ENCODE results near the gene FHAD1. TPM values are rescaled to one million over a fixed set of nuclear protein-coding genes. Genes with fewer than 3 reads are reported as not detected.
"Not testable (repeated sequence)": the region's sequence is repeated elsewhere in the genome, so short reads cannot be mapped to it uniquely, and the experiment has no call there.

FHAD1 gene
- total RNA-seq, 1 experiment from 2014 or later, result 1.0 TPM

GRCh38 chr1:15417059-15417934 is 170.3 kb downstream of the FHAD1 start:
- DNase-seq (ENCODE audit: low read depth), result peak; percentile 97

DNA sequence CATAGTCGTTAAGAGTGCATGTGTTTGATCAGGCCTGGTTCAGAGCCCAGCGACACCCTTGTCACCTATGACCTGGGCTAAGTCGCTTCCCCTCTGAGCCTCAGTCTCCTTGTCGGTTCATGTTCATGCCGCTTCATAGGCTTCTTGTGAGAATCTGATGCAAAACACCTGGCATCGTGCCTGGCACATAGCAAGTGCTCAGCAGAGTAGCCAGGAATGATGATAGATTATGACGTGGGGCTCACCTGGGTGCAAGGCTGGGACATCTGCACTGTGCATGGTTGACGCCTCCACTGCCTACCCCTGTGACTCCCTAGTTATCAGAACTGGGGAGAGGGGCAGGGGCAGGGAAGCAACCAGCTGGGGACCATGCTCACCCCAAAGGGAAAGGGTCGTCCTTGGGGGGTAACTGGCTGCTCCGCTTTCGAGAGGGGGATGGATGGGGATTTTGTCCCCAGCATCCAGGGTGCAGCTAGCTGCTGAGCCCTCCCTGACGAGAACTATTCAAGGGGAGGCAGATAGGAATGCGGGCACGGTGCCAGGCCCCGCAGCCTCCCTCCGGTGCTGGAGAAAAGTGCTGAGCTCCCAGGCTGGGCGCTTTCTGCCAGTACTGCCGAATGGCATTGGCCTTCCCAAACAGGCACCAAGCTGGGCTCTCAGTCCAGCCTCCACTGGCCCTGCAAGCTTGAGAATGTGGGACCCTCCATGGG is 171.9 kb downstream of the FHAD1 start:
- DNase-seq (ENCODE audit: low read depth), result peak; percentile 78

GRCh38 chr1:15420853-15421465 is 173.9 kb downstream of the FHAD1 start:
- DNase-seq (ENCODE audit: low read depth), result no peak

GRCh38 chr1:15422871-15423270 is 175.8 kb downstream of the FHAD1 start:
- no peak for DNase-seq (ENCODE audit: low read depth)

GRCh38 chr1:15423355-15424077 is 176.5 kb downstream of the FHAD1 start:
- no peak for DNase-seq (ENCODE audit: low read depth)

DNA sequence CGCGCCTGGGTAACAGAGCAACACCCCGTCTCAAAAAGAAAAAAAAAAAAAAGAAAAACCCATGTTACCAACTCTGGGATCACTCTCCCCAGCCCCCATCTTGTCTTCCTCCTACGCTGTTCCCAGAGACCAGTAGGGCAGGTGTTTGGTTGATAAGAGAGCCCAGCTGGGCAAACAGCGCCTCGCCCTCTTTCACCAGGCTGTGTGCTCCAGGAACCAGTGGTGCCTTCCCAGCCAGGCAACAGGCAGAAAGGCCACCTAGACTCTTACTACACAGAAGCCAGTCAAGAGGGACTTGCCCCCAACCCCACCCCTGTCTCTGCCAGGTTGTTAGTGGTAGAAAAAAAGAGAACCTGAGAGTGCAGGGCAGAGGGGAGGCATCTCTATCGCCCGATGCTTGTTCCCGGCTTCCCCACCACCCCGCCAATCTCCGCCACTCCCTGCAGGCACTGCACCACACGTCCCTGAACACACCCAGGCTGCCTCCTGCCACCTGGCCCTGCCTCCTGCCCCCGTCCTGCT is 177.2 kb downstream of the FHAD1 start:
- DNase-seq (ENCODE audit: low read depth), result no peak

- no peak for DNase-seq (ENCODE audit: low read depth)
Measured at GRCh38 chr1:15424981-15425380, 178.0 kb downstream of the FHAD1 start.

- no peak for DNase-seq (ENCODE audit: low read depth)
Measured at GRCh38 chr1:15425521-15425920, 178.5 kb downstream of the FHAD1 start.

DNA sequence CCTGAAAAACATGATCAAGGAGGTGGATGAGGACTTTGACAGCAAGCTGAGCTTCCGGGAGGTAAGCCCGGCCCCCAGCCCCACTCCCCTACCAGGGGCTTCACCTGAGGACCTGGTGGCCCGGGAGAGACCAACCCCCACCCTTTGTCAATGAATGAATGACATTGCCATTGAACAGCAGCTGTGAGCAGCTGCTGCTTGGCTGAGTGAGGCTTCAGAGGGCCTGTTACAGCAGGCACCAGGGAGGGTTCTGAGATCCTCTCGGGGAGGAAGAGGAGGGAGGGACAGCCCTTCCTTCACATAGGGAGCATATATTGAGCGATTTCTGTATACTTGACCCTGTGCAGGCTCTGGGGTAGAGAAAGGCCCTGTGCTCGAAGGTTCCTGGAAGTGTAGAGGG is 178.9 kb downstream of the FHAD1 start:
- no peak for DNase-seq (ENCODE audit: low read depth)

DNA sequence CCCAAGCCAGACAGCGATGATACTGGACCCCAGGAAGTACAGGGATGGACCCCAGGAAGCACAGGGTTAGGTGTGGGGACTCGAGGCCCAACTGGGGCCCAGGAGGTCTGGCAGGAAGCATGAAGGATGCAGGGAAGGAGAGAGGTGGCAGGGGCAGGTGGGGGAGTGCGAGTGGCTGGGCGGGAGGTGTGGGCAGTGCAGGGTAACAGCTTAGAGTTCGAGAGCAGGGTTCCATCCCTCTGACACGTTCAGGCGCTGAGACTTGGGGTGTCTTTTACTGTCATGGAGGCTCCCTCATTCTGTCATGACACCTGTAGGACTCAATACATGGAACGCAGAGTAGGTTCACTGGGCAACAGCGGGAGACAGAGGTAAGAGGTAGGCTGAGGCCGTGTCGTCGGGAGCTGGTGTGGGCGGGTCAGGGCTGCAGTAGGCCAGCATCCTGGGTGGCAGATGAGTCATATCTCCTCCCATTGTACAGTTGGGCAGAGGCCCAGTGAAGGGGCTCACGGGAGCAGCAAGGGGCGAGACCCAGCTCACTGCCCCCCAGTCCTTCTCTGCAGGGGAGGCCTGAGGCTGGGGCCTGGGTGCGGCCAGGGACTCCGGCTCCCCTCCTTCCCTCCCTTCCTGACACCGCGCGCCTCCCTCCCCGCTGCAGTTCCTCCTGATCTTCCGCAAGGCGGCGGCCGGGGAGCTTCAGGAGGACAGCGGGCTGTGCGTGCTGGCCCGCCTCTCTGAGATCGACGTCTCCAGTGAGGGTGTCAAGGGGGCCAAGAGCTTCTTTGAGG is 179.7 kb downstream of the FHAD1 start:
- DNase-seq (ENCODE audit: low read depth), result peak; percentile 73

GRCh38 chr1:15427280-15427666 is 180.2 kb downstream of the FHAD1 start:
- no peak for DNase-seq (ENCODE audit: low read depth)

- DNase-seq (ENCODE audit: low read depth), result not testable (repeated sequence)
Measured at GRCh38 chr1:15428252-15428651, 181.2 kb downstream of the FHAD1 start.

DNA sequence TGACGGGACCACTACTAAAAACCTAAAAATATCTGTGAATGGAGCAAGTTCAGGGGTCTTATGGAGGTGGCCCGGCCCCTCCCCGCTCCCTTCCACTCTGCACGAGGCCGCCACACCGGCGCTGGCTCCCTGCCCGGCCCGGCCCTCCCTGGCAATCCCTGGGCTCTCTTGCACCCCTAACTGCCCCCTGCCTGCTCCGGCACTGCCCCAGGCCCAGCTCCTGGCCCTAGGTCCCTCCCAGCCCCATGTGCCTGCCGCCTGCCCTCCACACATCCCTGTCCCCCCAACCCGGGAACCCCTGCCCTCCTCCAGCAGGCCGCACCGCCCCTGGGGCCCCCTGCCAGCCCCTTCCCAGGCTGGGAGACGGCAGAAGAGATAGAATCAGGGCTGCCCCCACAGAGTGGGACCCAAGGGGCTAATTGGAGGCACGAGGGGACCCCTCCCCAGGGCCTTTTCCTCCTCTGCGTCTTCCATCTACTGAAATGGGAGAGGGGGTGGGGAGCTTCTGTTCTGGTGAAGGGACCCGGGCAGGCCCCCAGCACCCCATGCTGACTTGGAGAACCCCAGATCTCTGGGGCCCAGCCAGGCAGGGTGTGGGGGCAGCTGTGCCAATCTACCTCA is 181.9 kb downstream of the FHAD1 start:
- no peak for DNase-seq (ENCODE audit: low read depth)

- no peak for DNase-seq (ENCODE audit: low read depth)
Measured at GRCh38 chr1:15429701-15430149, 182.7 kb downstream of the FHAD1 start.

GRCh38 chr1:15430787-15431570 is 184.0 kb downstream of the FHAD1 start:
- DNase-seq (ENCODE audit: low read depth), result peak; percentile 66

- no peak for DNase-seq (ENCODE audit: low read depth)
Measured at GRCh38 chr1:15431571-15431948, 184.5 kb downstream of the FHAD1 start.

- DNase-seq (ENCODE audit: low read depth), result no peak
Measured at GRCh38 chr1:15432324-15432723, 185.3 kb downstream of the FHAD1 start.

- no peak for DNase-seq (ENCODE audit: low read depth)
Measured at GRCh38 chr1:15433471-15433870, 186.4 kb downstream of the FHAD1 start.

GRCh38 chr1:15434739-15435138 is 187.7 kb downstream of the FHAD1 start:
- not testable (repeated sequence) for DNase-seq (ENCODE audit: low read depth)

Measured in Daoy (cell line).